IMR-90 (cell line): ENCODE measurements around the gene EMC9. TPM values are rescaled to one million over a fixed set of nuclear protein-coding genes. Genes with fewer than 3 reads are reported as not detected.

Source experiments
- ATAC-seq: fragments of 200-7000 bp; cut with Tn5 transposase; 2 replicates; pipeline ENCODE4 v1.9.1; 2020; ENCODE audit warnings: low read depth, mild to moderate bottlenecking, moderate library complexity
- BruUV-seq: library from RNA; stranded (reverse); fragments of 400-500 nt; replicated peaks from 2 replicates; lab custom pipeline; 2021; lab: Mats Ljungman, UMichigan
- CTCF ChIA-PET: fragments of 300-600 bp; formaldehyde crosslinking; extraction: SDS; loops from one replicate; lab custom pipeline; 2021; ENCODE audit warnings: antibody characterized with exemption; lab: Yijun Ruan, JAX
- POLR2A ChIA-PET: fragments of 300-600 bp; sonication (Branson Sonifier 250); formaldehyde crosslinking; loops from one replicate; lab custom pipeline; 2022; ENCODE audit warnings: antibody characterized with exemption; ENCODE audit not compliant: unreplicated experiment; lab: Charles Lee
- DNase-seq: peaks from one replicate; pipeline ENCODE4 v3.0.0; 2013
- H2AFZ ChIP-seq: replicated peaks from 2 replicates; pipeline ENCODE3; 2013; ENCODE audit warnings: low read length, mild to moderate bottlenecking; ENCODE audit not compliant: poor library complexity
- H2AK5ac ChIP-seq: 2 replicates; pipeline ENCODE4 v1.6.1; 2013; ENCODE audit warnings: low read depth, low read length, inconsistent platforms
- H2AK9ac ChIP-seq: replicated peaks from 2 replicates; pipeline ENCODE3; 2013; ENCODE audit warnings: mild to moderate bottlenecking, low read depth, low read length, moderate library complexity; ENCODE audit not compliant: poor library complexity
- H2BK120ac ChIP-seq: 2 replicates; pipeline ENCODE4 v1.6.1; 2013; ENCODE audit warnings: low read depth, low read length, inconsistent platforms
- H2BK15ac ChIP-seq: 3 replicates; pipeline ENCODE4 v1.6.1; 2013; ENCODE audit warnings: low read depth, low read length, inconsistent platforms
- H2BK20ac ChIP-seq: 2 replicates; pipeline ENCODE4 v1.6.1; 2013; ENCODE audit warnings: low read depth, mild to moderate bottlenecking, inconsistent platforms, low read length, moderate library complexity
- H2BK5ac ChIP-seq: 2 replicates; pipeline ENCODE4 v1.6.1; 2013; ENCODE audit warnings: mild to moderate bottlenecking, low read depth, low read length, inconsistent platforms; ENCODE audit not compliant: poor library complexity, severe bottlenecking
- H3K14ac ChIP-seq: replicated peaks from 2 replicates; pipeline ENCODE4 v1.6.1; 2013; ENCODE audit warnings: low read depth, low read length, inconsistent platforms
- H3K18ac ChIP-seq: 2 replicates; pipeline ENCODE4 v1.6.1; 2013; ENCODE audit warnings: low read depth, low read length, control low read depth
- H3K23ac ChIP-seq: 2 replicates; pipeline ENCODE4 v1.6.1; 2013; ENCODE audit warnings: low read depth, low read length, inconsistent platforms
- H3K27ac ChIP-seq: 2 replicates; pipeline ENCODE4 v1.5.1; 2013; ENCODE audit warnings: mild to moderate bottlenecking, control low read depth, low read length; ENCODE audit not compliant: insufficient read depth
- H3K27me3 ChIP-seq: 2 replicates; pipeline ENCODE4 v1.6.1; 2013; ENCODE audit warnings: low read length; ENCODE audit not compliant: control insufficient read depth, insufficient read depth
- H3K36me3 ChIP-seq: 2 replicates; pipeline ENCODE4 v1.6.1; 2013; ENCODE audit warnings: low read length, mixed read lengths; ENCODE audit not compliant: control insufficient read depth, insufficient read depth
- H3K4ac ChIP-seq: 2 replicates; pipeline ENCODE4 v1.6.1; 2013; ENCODE audit warnings: low read depth, low read length, inconsistent platforms
- H3K4me1 ChIP-seq: 2 replicates; pipeline ENCODE4 v1.6.1; 2013; ENCODE audit warnings: low read length, mixed read lengths; ENCODE audit not compliant: control insufficient read depth, insufficient read depth
- H3K4me2 ChIP-seq: 2 replicates; pipeline ENCODE4 v1.6.1; 2013; ENCODE audit warnings: low read depth, mild to moderate bottlenecking, control low read depth, low read length, moderate library complexity
- H3K4me3 ChIP-seq: 2 replicates; pipeline ENCODE4 v1.5.1; 2013; ENCODE audit warnings: low read depth, mild to moderate bottlenecking, control low read depth, low read length, moderate library complexity; ENCODE audit not compliant: insufficient read depth
- H3K56ac ChIP-seq: 2 replicates; pipeline ENCODE4 v1.6.1; 2013; ENCODE audit warnings: low read length, inconsistent platforms; ENCODE audit not compliant: insufficient read depth; ENCODE audit errors: extremely low read depth
- H3K79me1 ChIP-seq, 2 experiments: 2 replicates each; pipeline ENCODE4 v1.6.1; 2013; ENCODE audit warnings: low read length in 2 of 2, inconsistent platforms in 1 of 2, low read depth in 1 of 2
- H3K9ac ChIP-seq: 2 replicates; pipeline ENCODE4 v1.6.1; 2013; ENCODE audit warnings: low read depth, low read length, control low read depth
- H3K9me1 ChIP-seq: 2 replicates; pipeline ENCODE4 v1.6.1; 2013; ENCODE audit warnings: low read length, inconsistent platforms; ENCODE audit not compliant: insufficient read depth
- H3K9me3 ChIP-seq: 2 replicates; pipeline ENCODE4 v1.6.1; 2013; ENCODE audit warnings: low read length; ENCODE audit not compliant: control insufficient read depth, insufficient read depth
- H4K20me1 ChIP-seq: 2 replicates; pipeline ENCODE4 v1.6.1; 2013; ENCODE audit warnings: low read length, inconsistent platforms; ENCODE audit not compliant: insufficient read depth
- H4K5ac ChIP-seq: 2 replicates; pipeline ENCODE4 v1.6.1; 2013; ENCODE audit warnings: mild to moderate bottlenecking, low read depth, low read length, control low read depth
- H4K8ac ChIP-seq, 2 experiments: 2 replicates each; pipeline ENCODE4 v1.6.1; 2013; ENCODE audit warnings: low read depth in 2 of 2, low read length in 2 of 2, control low read depth in 1 of 2, inconsistent platforms in 1 of 2
- H4K91ac ChIP-seq: 2 replicates; pipeline ENCODE4 v1.6.1; 2013; ENCODE audit warnings: low read depth, low read length, inconsistent platforms; ENCODE audit not compliant: insufficient read depth
- BHLHE40 ChIP-seq: fragments of 150-350 bp; IDR thresholded peaks from 2 replicates; pipeline ENCODE4 v1.6.1; 2016; ENCODE audit warnings: mild to moderate bottlenecking, low read depth, low read length
- CEBPB ChIP-seq: IDR thresholded peaks from 2 replicates; pipeline ENCODE4 v1.6.1; 2012; ENCODE audit warnings: low read depth, low read length, improper control_type of control experiment
- CHD1 ChIP-seq: IDR thresholded peaks from 2 replicates; pipeline ENCODE4 v1.6.1; 2012; ENCODE audit warnings: low read depth, low read length, improper control_type of control experiment
- FOS ChIP-seq: fragments of 150-350 bp; IDR thresholded peaks from 2 replicates; pipeline ENCODE4 v1.6.1; 2016; ENCODE audit warnings: low read depth, low read length
- MAZ ChIP-seq: IDR thresholded peaks from 2 replicates; pipeline ENCODE4 v1.6.1; 2012; ENCODE audit warnings: low read depth, mild to moderate bottlenecking, low read length, improper control_type of control experiment, moderate library complexity, borderline replicate concordance
- NFE2L2 ChIP-seq: fragments of 150-350 bp; IDR thresholded peaks from 2 replicates; pipeline ENCODE4 v1.6.1; 2016; ENCODE audit warnings: low read depth, mild to moderate bottlenecking, low read length
- RAD21 ChIP-seq: IDR thresholded peaks from 2 replicates; pipeline ENCODE4 v1.6.1; 2012; ENCODE audit warnings: low read length, improper control_type of control experiment
- RFX5 ChIP-seq: IDR thresholded peaks from 2 replicates; pipeline ENCODE4 v1.8.0; 2012; ENCODE audit warnings: low read depth, mild to moderate bottlenecking, low read length, moderate library complexity
- SMC3 ChIP-seq: fragments of 150-350 bp; IDR thresholded peaks from 2 replicates; pipeline ENCODE4 v1.6.1; 2016; ENCODE audit warnings: low read depth, mild to moderate bottlenecking, antibody characterized with exemption, low read length, moderate library complexity
- WGBS, 2 experiments: methylation state at CpG; one replicate each; pipeline versions ENCODE4 v1.1.5 to v1.1.7; 2013; ENCODE audit warnings: missing lambda C conversion rate in 2 of 2; ENCODE audit not compliant: insufficient read length in 1 of 2; ENCODE audit errors: extremely low coverage in 2 of 2; 5-methylcytosine and 5-hydroxymethylcytosine counted together
- dilution Hi-C: fragments of 300-500 bp; cut with HindIII; formaldehyde crosslinking; loops from one replicate; pipeline ENCODE4 v1.14.3; 2018; ENCODE audit warnings: low sequenced_read_pairs; ENCODE audit not compliant: unreplicated experiment
- in situ Hi-C: fragments of 300-500 bp; cut with MboI; formaldehyde crosslinking; loops from 3 replicates; pipeline ENCODE4 v1.14.3; 2019; ENCODE audit warnings: low sequenced_read_pairs, inconsistent platforms, mixed read lengths
- intact Hi-C: fragments of 100-400 bp; cut with micrococcal nuclease; formaldehyde crosslinking; loops from 2 replicates; pipeline ENCODE4 v1.10.0; 2022
- polyA plus RNA-seq, 3 experiments: library from polyadenylated mRNA; depleted of rRNA; stranded (reverse); fragments of >200 nt; gene quantifications; 2 replicates each; pipeline ENCODE4 v1.2.3, GENCODE V29; 2012; ENCODE audit warnings: low replicate concordance in 1 of 3
- total RNA-seq: library from RNA; depleted of rRNA; stranded (reverse); fragments of >200 nt; gene quantifications from 2 replicates; pipeline ENCODE4 v1.2.3, GENCODE V29; 2012
- TF ChIP-seq, protein P1 (sequence below): conservative IDR thresholded peaks from 2 replicates; pipeline ENCODE4 v1.5.1; 2012; ENCODE audit warnings: mild to moderate bottlenecking, low read depth, low read length, improper control_type of control experiment

Gene EMC9
- total and polyA plus RNA-seq, 2 of the 4 experiments (the other 2 are of a cell fraction): 15.1 to 19.2 TPM

DNA sequence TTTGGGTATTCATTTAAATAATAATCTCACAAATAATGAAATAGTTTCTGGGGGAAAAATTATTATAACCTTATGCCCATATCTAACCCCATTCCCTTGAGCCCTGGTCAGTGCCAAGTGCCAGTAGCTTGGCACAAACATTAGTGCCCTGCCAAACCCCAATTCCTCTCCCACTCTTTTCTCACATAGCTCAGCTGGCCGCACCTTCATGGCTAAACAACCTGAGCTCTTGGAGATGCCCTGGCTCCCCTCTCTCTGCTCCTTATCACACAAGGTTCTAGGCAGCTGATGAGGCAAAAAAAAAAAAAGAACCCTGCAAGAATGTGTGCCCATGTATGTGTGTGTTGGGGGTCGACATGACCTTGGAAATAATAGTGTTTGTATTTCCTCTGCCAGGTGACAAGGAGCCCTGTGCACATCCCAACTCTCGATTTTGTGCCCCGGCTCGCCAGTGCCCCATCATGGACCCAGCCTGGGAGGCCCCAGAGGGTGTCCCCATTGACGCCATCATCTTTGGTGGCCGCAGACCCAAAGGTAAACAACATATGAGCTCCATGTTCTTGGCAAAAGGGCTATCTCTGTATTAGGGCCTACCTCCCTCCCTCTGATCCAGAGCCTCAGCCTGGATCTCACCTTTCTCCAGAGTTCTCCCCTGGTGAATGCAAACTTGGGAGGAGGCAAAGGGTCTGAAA lies 38.9 kb downstream of the EMC9 start:
- no peak overlapping the region for H4K8ac ChIP-seq
- H3K27ac ChIP-seq: no peak overlapping the region
- no peak overlapping the region for H2AFZ ChIP-seq
- DNase-seq (no peak), ATAC-seq (no peak)
- TF ChIP-seq RAD21: no peak
- TF ChIP-seq NFE2L2: no peak
- TF ChIP-seq CEBPB: no peak
- TF ChIP-seq, protein P1, sequence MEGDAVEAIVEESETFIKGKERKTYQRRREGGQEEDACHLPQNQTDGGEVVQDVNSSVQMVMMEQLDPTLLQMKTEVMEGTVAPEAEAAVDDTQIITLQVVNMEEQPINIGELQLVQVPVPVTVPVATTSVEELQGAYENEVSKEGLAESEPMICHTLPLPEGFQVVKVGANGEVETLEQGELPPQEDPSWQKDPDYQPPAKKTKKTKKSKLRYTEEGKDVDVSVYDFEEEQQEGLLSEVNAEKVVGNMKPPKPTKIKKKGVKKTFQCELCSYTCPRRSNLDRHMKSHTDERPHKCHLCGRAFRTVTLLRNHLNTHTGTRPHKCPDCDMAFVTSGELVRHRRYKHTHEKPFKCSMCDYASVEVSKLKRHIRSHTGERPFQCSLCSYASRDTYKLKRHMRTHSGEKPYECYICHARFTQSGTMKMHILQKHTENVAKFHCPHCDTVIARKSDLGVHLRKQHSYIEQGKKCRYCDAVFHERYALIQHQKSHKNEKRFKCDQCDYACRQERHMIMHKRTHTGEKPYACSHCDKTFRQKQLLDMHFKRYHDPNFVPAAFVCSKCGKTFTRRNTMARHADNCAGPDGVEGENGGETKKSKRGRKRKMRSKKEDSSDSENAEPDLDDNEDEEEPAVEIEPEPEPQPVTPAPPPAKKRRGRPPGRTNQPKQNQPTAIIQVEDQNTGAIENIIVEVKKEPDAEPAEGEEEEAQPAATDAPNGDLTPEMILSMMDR: no peak
- TF ChIP-seq CHD1: no peak
- TF ChIP-seq FOS: no peak
- no peak for TF ChIP-seq RFX5
- TF ChIP-seq SMC3: no peak
- no peak for TF ChIP-seq BHLHE40
- TF ChIP-seq MAZ: no peak
- no peaks in the 10 kb centered on the region; the same call in 1 of the 2 replicates for H3K9me3 ChIP-seq
- no peak overlapping the region for H2BK120ac ChIP-seq
- no peak overlapping the region for H3K14ac ChIP-seq
- peaks cover 45% of the 10 kb centered on the region for H3K36me3 ChIP-seq
- intact Hi-C loops (no loop called here), dilution Hi-C loops (no loop called here), in situ Hi-C loops (no loop called here)
- ChIA-PET CTCF (interaction anchor here (1.5 kb wide), 1 partner anchor 22 kb away, joined by 3 read pairs; no protein-coding TSS in a partner anchor), POLR2A (no interaction called here)
- BruUV-seq: no TSS peak
- H2AK9ac ChIP-seq: peak overlapping the region; percentile 77
- no peak overlapping the region for H2AK5ac ChIP-seq
- H3K79me1 ChIP-seq: peaks cover 0 to 15% of the 10 kb centered on the region in 2 experiments; a peak in 1 of 4 replicates
- H3K9ac ChIP-seq: no peak overlapping the region
- no peak overlapping the region for H3K4me3 ChIP-seq
- H3K4me2 ChIP-seq: no peak overlapping the region
- no peak overlapping the region for H2BK20ac ChIP-seq
- H4K20me1 ChIP-seq: peaks cover 9% of the 10 kb centered on the region; the same call in 1 of the 2 replicates
- peaks cover 8% of the 10 kb centered on the region; the same call in 1 of the 2 replicates for H3K9me1 ChIP-seq
- no peak overlapping the region for H2BK15ac ChIP-seq
- H3K56ac ChIP-seq: no peak overlapping the region
- no CpG with 5 or more reads among the region's 7 CpGs for WGBS, 2 experiments
- H3K4ac ChIP-seq: no peak overlapping the region
- H3K27me3 ChIP-seq: no peaks in the 10 kb centered on the region
- no peak overlapping the region for H4K5ac ChIP-seq
- no peaks in the 10 kb centered on the region for H3K4me1 ChIP-seq
- no peak overlapping the region for H3K18ac ChIP-seq
- no peak overlapping the region for H3K23ac ChIP-seq
- H4K91ac ChIP-seq: no peak overlapping the region
- no peak overlapping the region for H2BK5ac ChIP-seq
